Neural cell (in vitro differentiated cells): Measurements from ENCODE around the gene TMOD2. TPM values are rescaled to one million over a fixed set of nuclear protein-coding genes. Genes with fewer than 3 reads are reported as not detected.

Experiments
- H2AFZ ChIP-seq: fragments of 200-600, 300-800 bp; sonication (generic), shearing (Covaris generic); 2 replicates; pipeline ENCODE4 v1.6.0; 2014; ENCODE audit warnings: low read depth, mild to moderate bottlenecking, antibody characterized with exemption, low read length, moderate library complexity
- H3F3A ChIP-seq: fragments of 200-600 bp; shearing (Covaris generic); 2 replicates; pipeline ENCODE4 v1.6.1; 2016; ENCODE audit warnings: mild to moderate bottlenecking, moderate library complexity, mixed read lengths, antibody characterized with exemption, low read length; ENCODE audit not compliant: insufficient read depth, poor library complexity, severe bottlenecking
- H3K27ac ChIP-seq: fragments of 200-600, 300-800 bp; sonication (generic), shearing (Covaris generic); 2 replicates; pipeline ENCODE4 v1.5.1; 2014; ENCODE audit warnings: mild to moderate bottlenecking, low read length, moderate library complexity
- H3K27me3 ChIP-seq: fragments of 300-800, 200-600 bp; sonication (generic), shearing (Covaris generic); 2 replicates; pipeline ENCODE4 v1.6.0; 2014; ENCODE audit warnings: mild to moderate bottlenecking, low read depth, low read length, moderate library complexity; ENCODE audit not compliant: insufficient read depth
- H3K36me3 ChIP-seq: fragments of 300-800, 200-600 bp; sonication (generic), shearing (Covaris generic); 2 replicates; pipeline ENCODE4 v1.5.1; 2014; ENCODE audit warnings: mild to moderate bottlenecking, antibody characterized with exemption, low read length, moderate library complexity; ENCODE audit not compliant: insufficient read depth
- H3K4me2 ChIP-seq: fragments of 300-800, 200-600 bp; sonication (generic), shearing (Covaris generic); 2 replicates; pipeline ENCODE4 v1.6.0; 2014; ENCODE audit warnings: mild to moderate bottlenecking, low read length
- H3K4me3 ChIP-seq: fragments of 300-800, 200-600 bp; sonication (generic), shearing (Covaris generic); 2 replicates; pipeline ENCODE4 v1.5.1; 2014; ENCODE audit warnings: mild to moderate bottlenecking, low read length, moderate library complexity
- H3K79me2 ChIP-seq: fragments of 200-600 bp; shearing (Covaris generic); replicated peaks from 2 replicates; pipeline ENCODE4 v1.6.0; 2014; ENCODE audit warnings: mild to moderate bottlenecking, low read length, moderate library complexity; ENCODE audit not compliant: insufficient read depth
- H3K9ac ChIP-seq: fragments of 300-800, 200-600 bp; sonication (generic), shearing (Covaris generic); 2 replicates; pipeline ENCODE4 v1.6.1; 2016; ENCODE audit warnings: mild to moderate bottlenecking, low read length, mixed read lengths
- H3K9me2 ChIP-seq: fragments of 200-600 bp; shearing (Covaris generic); 2 replicates; pipeline ENCODE4 v1.6.1; 2016; ENCODE audit warnings: mild to moderate bottlenecking, low read length, mixed read lengths; ENCODE audit not compliant: insufficient read depth
- H3K9me3 ChIP-seq: fragments of 200-600, 300-800 bp; sonication (generic), shearing (Covaris generic); 2 replicates; pipeline ENCODE4 v1.6.1; 2016; ENCODE audit warnings: mild to moderate bottlenecking, mixed run types, low read length, moderate library complexity, mixed read lengths
- H4K20me1 ChIP-seq: fragments of 200-600 bp; shearing (Covaris generic); 2 replicates; pipeline ENCODE4 v1.6.1; 2016; ENCODE audit warnings: mild to moderate bottlenecking, mixed run types; ENCODE audit not compliant: insufficient read depth
- CTCF ChIP-seq: fragments of 450-650 bp; IDR thresholded peaks from 2 replicates; pipeline ENCODE4 v1.5.1; 2014; ENCODE audit warnings: antibody characterized with exemption, mild to moderate bottlenecking, moderate library complexity; ENCODE audit not compliant: poor library complexity, severe bottlenecking
- EP300 ChIP-seq: fragments of 450-650 bp; conservative IDR thresholded peaks from 2 replicates; pipeline ENCODE4 v1.6.1; 2014; ENCODE audit warnings: antibody characterized with exemption, mild to moderate bottlenecking, moderate library complexity; ENCODE audit not compliant: poor library complexity, severe bottlenecking
- EZH2 ChIP-seq: fragments of 200-600, 300-800 bp; shearing (Covaris generic), sonication (generic); IDR thresholded peaks from 2 replicates; pipeline ENCODE4 v1.6.1; 2014; ENCODE audit warnings: antibody characterized with exemption, low read length, borderline replicate concordance, mild to moderate bottlenecking; ENCODE audit not compliant: insufficient read depth, poor library complexity, severe bottlenecking
- MXI1 ChIP-seq: fragments of 450-650 bp; conservative IDR thresholded peaks from 2 replicates; pipeline ENCODE4 v1.6.1; 2014; ENCODE audit warnings: antibody characterized with exemption, mild to moderate bottlenecking; ENCODE audit not compliant: poor library complexity, severe bottlenecking
- POLR2AphosphoS5 ChIP-seq: IDR thresholded peaks from 2 replicates; pipeline ENCODE4 v1.6.1; 2012
- RAD21 ChIP-seq: fragments of 450-650 bp; conservative IDR thresholded peaks from 2 replicates; pipeline ENCODE4 v1.6.1; 2014; ENCODE audit warnings: antibody characterized with exemption, mild to moderate bottlenecking, moderate library complexity
- REST ChIP-seq: IDR thresholded peaks from 2 replicates; pipeline ENCODE4 v1.6.1; 2012; ENCODE audit warnings: borderline replicate concordance
- SMC3 ChIP-seq: fragments of 450-650 bp; conservative IDR thresholded peaks from 2 replicates; pipeline ENCODE4 v1.6.1; 2014; ENCODE audit warnings: antibody characterized with exemption, mild to moderate bottlenecking, moderate library complexity; ENCODE audit not compliant: poor library complexity
- TAF1 ChIP-seq: IDR thresholded peaks from 2 replicates; pipeline ENCODE4 v1.6.1; 2012; ENCODE audit warnings: low read depth
- polyA plus RNA-seq: library from polyadenylated mRNA; depleted of rRNA; stranded (reverse); fragments of >200 nt; gene quantifications from 2 replicates; pipeline ENCODE4 v1.2.3, GENCODE V29; 2014

The TMOD2 gene
- polyA plus RNA-seq, 1 donor from 2014 or later = 79.9 TPM

- TF ChIP-seq MXI1 (no peak), RAD21 (no peak), EP300 (no peak), POLR2AphosphoS5 (no peak), TAF1 (no peak), EZH2 (no peak), SMC3 (no peak), REST (no peak)
- H3K79me2 ChIP-seq = no peaks in the 10 kb centered on the region
- H3K4me2 ChIP-seq = no peak overlapping the region
- H3K4me3 ChIP-seq = no peak overlapping the region
- H3K9me3 ChIP-seq = no peaks in the 10 kb centered on the region
- no peak overlapping the region for H2AFZ ChIP-seq
- peaks cover 4% of the 10 kb centered on the region for H3K36me3 ChIP-seq
- no peaks in the 10 kb centered on the region for H3K27me3 ChIP-seq
- no peaks in the 10 kb centered on the region for H3F3A ChIP-seq
- no peaks in the 10 kb centered on the region for H4K20me1 ChIP-seq
- no peak overlapping the region for H3K9ac ChIP-seq
- no peaks in the 10 kb centered on the region for H3K9me2 ChIP-seq
- H3K27ac ChIP-seq = no peak overlapping the region
Measured at GRCh38 chr15:51768018-51768417, 16.6 kb downstream of the TMOD2 start.

- Histone ChIP-seq H4K20me1 (no peaks in the 10 kb centered on the region), H3K27ac (no peak overlapping the region), H3K4me2 (no peak overlapping the region), H3K79me2 (no peaks in the 10 kb centered on the region), H2AFZ (no peak overlapping the region), H3K4me3 (no peak overlapping the region), H3K9me3 (no peaks in the 10 kb centered on the region), H3K9me2 (no peaks in the 10 kb centered on the region), H3K36me3 (peaks cover 4% of the 10 kb centered on the region), H3K9ac (no peak overlapping the region), H3K27me3 (no peaks in the 10 kb centered on the region), H3F3A (no peaks in the 10 kb centered on the region)
- no peak for TF ChIP-seq EZH2
- TF ChIP-seq EP300 = no peak
- TF ChIP-seq CTCF = no peak
- no peak for TF ChIP-seq SMC3
- no peak for TF ChIP-seq REST
- TF ChIP-seq POLR2AphosphoS5 = no peak
- TF ChIP-seq RAD21 = no peak
- no peak for TF ChIP-seq MXI1
- no peak for TF ChIP-seq TAF1
Measured at GRCh38 chr15:51770902-51771301, 19.5 kb downstream of the TMOD2 start.
